Hematopoietic multipotent progenitor cell treated with erythropoietin and hydrocortisone succinate and interleukin-3 and kit ligand, for 15 days (in vitro differentiated cells): Measurements from ENCODE around the gene POLR3F.
A peak's percentile ranks its signal among the peaks of the same experiment; 100 is the strongest.
"Not testable (repeated sequence)": the region's sequence is repeated elsewhere in the genome, so short reads cannot be mapped to it uniquely, and the experiment has no call there.

ENCODE experiments used
- DNase-seq: peaks from one replicate; pipeline ENCODE4 v3.0.0-alpha.2; 2015; ENCODE audit warnings: low spot score

Gene POLR3F

GRCh38 chr20:18466894-18467730, at the start of gene POLR3F, which contains the start of gene DZANK1:
POLR3F (plus strand) TSS chr20:18467390; CDS start chr20:18467507, 117 bp downstream.
DZANK1 (minus strand) TSS chr20:18467030; CDS start chr20:18465358, 1,672 bp downstream.
- peak; percentile 90 for DNase-seq

DNA sequence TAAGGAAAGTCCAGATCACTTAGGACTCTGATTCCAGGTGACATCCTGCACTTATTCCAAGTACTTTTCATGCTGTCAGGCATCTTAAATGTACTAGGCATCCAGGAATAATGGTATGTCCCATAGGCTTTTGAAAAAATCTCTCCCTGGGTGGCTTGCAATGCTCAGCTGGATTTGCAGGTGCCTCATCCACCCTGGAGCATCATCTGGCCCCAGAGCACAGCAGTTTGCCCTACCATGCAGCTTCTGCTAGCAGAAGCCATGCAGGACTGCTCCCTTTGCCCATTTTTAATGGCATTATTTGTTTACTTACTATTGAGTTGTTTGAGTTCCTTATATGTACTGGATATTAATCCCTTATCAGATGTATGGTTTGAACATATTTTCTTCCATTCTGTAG, 45.6 kb upstream of the POLR3F start:
- DNase-seq, result no peak

GRCh38 chr20:18427214-18427613, 40.0 kb upstream of the POLR3F start:
- no peak for DNase-seq

- no peak for DNase-seq
Measured at GRCh38 chr20:18428490-18429173, 38.6 kb upstream of the POLR3F start.

GRCh38 chr20:18430172-18430826, 36.9 kb upstream of the POLR3F start:
- DNase-seq, result no peak

GRCh38 chr20:18431206-18431605, 36.0 kb upstream of the POLR3F start:
- no peak for DNase-seq

DNA sequence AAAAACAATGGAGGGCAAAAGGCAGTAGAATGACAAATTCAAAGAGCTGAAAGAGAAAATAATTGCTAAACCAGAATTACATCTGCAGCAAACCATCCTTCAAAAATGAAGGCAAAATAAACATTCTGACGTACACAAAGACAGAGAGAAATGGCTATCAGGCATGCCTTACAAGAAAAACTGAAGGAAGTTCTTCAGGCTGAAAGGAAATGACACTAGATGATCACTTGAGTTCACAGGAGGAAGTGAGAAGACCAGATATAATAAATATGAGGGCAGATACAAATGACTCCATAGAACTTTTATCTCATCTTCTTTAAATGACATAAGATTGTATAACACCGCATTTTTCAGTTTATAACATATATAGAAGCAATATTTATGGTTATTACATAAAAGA, 30.3 kb upstream of the POLR3F start:
- DNase-seq, result no peak

- no peak for DNase-seq
Measured at GRCh38 chr20:18440403-18440802, 26.8 kb upstream of the POLR3F start.

DNA sequence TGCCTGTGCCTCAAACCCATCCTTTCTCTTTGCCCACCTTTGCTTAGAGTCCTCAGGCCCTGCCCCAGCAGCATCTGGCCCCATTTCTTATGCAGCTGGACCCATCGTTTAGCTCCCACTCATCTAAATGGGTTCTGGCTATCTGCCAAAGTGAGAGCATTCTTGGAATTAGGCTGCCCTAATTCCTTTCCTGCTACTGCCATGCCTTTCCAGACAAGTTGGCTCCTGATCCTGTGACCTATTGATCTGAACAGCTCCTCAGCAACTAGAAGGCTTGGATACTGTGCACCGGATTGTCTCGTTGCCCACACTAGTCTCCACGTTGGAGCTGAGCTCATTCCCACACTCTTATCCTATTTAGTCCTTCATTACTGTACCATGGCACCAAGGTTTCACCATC, 23.3 kb upstream of the POLR3F start:
- no peak for DNase-seq

DNA sequence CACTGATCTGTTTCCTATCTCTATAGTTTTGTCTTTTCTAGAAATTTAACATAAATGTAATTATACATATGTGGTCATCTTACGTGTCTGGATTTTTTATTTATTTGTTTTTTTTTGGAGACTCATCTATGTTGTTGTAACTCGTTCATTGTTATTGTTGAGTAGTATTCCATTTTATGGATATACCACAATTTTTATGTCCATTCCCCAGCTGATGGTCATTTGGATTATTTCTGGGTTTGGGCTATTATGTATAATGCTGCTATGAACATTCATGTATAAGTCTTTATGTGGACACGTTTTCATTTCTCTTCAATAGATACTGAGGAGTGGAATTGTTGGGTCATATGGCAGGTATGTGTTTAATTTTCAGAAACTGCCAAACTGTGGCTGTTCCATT, 10.6 kb upstream of the POLR3F start:
- DNase-seq, result no peak

- no peak for DNase-seq
Measured at GRCh38 chr20:18465536-18466200, 1.5 kb upstream of the POLR3F start.

DNA sequence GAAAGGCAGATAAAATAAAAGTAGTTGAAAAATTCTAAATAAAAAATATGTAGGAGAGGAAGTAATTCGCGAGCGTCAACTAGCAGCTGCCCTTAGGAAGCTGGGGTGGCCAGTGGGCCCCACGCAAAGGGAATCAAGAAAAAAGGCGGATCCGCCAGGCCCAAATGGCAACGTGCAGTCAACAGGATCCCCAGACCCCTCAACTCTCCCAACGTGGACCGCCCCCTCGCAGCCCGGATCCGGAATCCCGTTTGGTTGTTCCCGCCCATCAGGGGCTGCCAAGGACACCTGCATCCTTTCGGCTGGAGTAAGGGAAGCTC, 656 bp upstream of the POLR3F start:
- DNase-seq, result no peak

GRCh38 chr20:18477218-18477617, 10.0 kb downstream of the POLR3F start:
- DNase-seq, result no peak

GRCh38 chr20:18477821-18478220, 10.6 kb downstream of the POLR3F start:
- no peak for DNase-seq

GRCh38 chr20:18481596-18481995, 14.4 kb downstream of the POLR3F start:
- DNase-seq, result no peak

DNA sequence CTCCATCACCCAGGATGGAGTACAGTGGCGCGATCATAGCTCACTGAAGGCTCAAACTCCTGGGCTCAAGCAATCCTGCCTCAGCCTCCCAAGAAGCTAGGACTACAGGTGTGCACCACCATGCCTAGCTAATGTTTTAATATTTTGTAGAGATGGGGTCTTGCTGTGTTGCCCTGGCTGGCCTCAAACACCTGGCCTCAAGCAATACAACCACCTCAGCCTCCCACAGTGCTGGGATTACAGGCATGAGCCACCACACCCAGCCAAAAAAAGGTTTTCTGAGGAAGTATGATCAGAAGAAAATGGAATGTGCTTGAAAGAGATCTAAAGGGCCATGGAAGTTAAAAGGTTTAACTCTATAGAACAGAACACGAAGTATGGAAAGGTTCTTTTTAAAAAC, 21.1 kb downstream of the POLR3F start:
- DNase-seq, result no peak

- no peak for DNase-seq
Measured at GRCh38 chr20:18496042-18496441, 28.9 kb downstream of the POLR3F start.

- DNase-seq, result peak; percentile 23
Measured at GRCh38 chr20:18496740-18497592, 29.8 kb downstream of the POLR3F start, which contains the start of gene RBBP9. RBBP9 (minus strand) TSS chr20:18497225; CDS start chr20:18497167, 58 bp downstream.

GRCh38 chr20:18497603-18498002, 30.4 kb downstream of the POLR3F start:
- DNase-seq, result no peak

GRCh38 chr20:18501672-18502071, 34.5 kb downstream of the POLR3F start:
- DNase-seq, result not testable (repeated sequence)

GRCh38 chr20:18504479-18505060, 37.4 kb downstream of the POLR3F start:
- DNase-seq, result no peak
